NCI-H524 (cell line): ENCODE measurements around the gene SUPT7L.
"Not testable (repeated sequence)": the region's sequence is repeated elsewhere in the genome, so short reads cannot be mapped to it uniquely, and the experiment has no call there.

Experiments used
- DNase-seq, 2 experiments: peaks; one replicate each; lab custom pipeline; 2025; lab: John Stamatoyannopoulos, UW

The SUPT7L gene

DNA sequence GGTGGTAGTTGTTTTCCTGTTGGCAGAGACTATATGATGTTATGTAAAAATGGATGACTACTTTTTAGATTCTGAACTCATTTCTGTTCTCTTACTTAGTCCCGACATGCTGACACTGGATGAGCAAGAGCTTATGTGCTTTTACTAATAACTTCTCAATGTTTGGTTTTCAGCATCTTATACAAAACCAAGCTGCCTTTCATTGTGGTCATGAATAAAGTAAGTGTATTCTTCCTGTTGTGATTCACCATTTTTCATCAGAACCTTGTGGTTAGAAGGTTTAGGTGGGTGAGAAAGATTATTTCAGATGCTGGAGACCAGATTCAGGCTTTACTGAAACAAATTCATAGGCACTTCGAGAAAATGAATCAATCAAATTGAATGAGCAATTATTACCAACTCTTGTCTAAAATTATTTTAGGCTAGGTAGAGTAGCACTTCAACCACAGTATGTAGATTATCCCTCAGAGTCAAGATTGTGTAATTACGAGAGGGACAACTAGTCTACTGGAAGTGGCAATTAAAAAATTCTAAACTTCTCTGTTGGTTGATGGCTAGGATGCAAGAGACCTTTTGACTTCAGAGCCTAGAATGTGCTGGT lies 25.3 kb downstream of the SUPT7L start:
- no peak for DNase-seq

DNA sequence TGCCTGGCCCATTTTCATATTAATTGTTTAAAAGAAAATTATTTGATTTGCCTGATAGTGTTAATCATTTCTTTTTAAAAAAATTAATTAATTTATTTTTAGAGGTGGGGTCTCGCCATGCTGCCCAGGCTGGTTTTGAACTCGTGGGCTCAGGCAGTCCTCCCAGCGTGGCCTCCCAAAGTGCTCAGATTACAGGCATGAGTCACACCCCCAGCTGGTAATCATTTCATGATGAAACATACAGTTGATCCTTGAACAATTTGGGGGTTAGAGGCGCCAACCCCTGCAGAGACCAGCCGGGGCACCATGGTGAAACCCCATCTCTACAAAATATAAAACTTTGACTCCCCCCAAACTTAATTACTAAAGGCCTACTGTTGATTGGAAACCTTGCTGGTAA lies 26.6 kb downstream of the SUPT7L start:
- DNase-seq, result no peak

DNA sequence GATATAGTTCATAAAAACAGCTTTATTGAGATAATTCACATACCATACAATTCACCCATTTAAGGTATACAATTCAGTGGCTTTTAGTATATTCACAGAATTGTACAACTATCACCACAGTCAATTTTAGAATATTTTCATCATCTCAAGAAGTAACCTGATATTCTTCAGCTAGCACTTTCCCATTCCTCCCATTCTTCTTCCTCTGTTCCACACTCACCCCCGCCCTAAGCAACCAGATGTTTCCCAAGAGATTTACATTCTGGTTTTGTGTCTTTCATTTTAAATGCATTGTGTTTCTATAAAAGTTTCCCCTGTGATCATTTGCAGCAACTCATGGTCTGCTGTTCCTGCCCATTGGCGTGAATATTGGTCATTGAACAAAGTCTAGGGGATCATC lies 29.1 kb downstream of the SUPT7L start:
- DNase-seq, result no peak

DNA sequence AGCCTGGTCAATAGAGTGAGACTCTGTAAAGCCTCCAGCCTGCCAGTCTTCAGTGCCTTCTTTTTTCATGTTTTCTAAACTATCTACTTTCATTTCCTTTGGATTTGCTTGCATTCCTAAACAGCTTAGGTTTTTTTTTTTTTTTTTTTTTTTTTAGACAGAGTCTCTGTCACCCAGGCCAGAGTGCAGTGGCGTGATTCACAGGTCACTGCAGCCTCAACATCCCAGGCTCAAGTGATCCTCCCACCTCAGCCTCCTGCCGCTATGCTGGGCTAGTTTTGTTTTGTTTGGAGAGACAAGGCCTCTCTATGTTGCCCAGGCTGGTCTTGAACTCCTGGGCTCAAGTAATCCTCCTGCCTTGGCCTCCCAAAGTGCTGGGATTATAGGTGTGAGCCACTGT lies 33.2 kb downstream of the SUPT7L start:
- not testable (repeated sequence) for DNase-seq

DNA sequence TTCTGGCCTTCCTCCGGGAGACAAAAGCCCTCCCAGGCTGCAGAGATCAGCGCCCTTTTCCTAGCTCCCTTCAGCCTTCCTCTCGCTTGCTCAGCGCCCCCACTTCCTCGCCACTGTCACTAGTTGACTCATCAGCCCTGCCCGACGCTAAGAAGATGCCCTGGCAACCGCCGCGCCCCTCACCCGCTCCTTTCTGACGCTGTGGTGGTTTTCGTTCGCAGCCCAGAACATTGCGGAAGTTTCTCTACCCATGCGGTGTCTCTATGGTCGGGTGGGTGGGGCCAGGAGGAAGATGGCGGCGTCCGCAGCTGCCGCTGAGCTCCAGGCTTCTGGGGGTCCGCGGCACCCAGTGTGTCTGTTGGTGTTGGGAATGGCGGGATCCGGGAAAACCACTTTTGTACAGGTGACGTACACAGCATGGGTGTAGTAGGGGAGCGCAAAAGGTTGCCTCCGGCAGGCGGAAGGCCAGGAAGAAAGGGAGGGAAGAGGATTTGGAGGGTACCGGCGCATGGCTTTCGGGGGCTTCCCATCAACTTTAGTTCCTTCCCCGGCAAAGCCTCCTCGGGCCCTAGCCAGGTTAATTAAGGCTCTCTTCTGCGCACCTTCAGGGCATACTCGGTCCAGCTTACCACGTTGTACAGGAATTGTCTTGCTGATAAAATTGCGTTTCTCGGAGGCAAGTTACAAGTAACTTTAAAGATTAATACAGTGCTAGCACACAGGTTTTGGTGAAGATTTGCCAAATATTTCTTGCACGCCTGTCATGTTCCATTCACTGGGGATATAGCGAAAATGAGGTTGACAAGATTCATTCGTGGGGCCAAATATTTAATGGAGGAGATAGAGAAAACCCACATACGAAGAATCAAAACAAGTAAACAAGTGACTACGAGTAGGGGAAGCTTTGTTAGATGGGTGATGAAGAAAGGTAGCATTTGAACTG lies 34.4 kb downstream of the SUPT7L start, which contains the start of the genes CCDC121 and GPN1:
Gene CCDC121 (minus strand): TSS at position 246 of the 943 bp plus-strand sequence. CDS start 1,213 bp downstream, outside the sequence.
Gene GPN1 (plus strand): TSS at position 284 of the 943 bp plus-strand sequence. CDS start 9 bp downstream, at position 293.
- DNase-seq, result peak; percentile 73 to 87

DNA sequence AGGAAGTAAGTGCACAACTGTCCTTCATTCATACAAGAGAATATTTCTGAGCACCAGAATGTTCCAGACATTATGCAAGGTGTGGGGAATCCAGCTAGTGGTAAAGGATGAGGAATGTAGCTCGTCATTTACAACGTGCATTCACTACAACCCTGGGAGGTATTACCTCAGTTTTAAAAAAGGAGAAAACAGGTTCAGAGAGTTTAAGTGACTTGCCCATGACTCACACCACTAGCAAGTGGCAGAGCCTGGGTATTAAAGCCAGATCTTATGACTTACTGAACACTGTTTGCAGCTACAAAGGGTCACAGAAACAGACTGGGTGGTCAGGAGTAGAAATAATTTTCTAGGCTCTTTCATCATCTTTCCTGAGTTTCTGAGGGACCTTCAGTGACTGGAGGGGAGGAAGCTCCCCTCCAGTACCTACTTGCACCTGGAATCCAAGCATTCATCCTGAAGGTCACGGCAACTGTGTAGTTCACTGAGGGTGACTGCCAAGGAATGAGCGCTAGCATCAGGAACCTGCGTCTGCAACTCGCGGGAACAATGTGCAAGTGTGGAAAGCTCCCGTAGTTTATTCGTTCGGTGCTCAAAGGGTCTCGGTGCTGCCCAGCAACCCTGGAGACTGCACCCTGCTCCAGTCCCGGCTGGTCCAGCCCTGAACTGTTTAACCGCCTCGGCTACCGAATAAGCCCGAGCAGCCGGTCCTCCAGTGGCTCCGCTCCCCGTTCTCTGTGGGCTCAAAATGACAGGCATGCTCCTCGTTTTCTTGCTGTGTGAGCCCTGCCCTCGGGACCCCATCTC lies 35.2 kb downstream of the SUPT7L start:
- no peak for DNase-seq

DNA sequence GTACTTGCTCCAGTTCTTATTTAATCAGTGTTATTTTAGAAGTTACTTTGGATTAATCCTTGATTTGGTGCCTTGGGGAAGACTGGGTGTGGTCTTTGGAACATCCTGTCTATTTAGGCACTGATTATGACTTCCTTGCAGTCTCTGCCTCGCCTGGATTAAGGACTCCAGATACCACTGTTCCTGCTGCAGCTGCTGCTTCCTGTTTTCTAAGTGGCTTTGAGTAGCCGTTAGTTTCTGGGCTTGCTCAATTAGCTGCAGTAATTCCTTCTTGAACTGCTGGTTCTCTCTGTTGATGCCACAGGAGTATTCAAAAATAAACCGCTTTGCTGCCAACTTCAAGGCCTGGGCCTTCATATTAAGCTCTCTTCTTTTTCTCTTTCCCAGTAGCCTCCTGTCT lies 36.5 kb downstream of the SUPT7L start:
- DNase-seq, result peak; percentile 10 to 61

DNA sequence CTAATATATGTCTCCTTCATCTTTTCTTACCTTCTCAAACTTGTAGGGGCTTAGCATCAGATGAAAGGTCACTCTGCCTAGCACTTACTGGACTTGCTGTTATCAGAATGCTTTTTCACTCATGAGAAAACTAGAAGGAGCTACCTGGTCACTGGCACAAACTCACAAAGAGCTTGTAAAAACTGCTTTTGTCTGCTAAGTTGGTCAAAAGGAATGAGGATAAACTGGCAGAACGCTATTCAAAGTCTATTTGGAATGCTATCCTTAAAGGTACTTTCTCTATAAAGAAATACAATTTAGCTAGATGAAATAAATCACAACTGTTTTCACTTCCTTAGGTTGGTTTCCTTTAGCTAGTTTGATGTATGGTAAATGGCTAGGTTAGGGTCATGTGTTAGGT lies 37.1 kb downstream of the SUPT7L start:
- DNase-seq, result not testable (repeated sequence)

DNA sequence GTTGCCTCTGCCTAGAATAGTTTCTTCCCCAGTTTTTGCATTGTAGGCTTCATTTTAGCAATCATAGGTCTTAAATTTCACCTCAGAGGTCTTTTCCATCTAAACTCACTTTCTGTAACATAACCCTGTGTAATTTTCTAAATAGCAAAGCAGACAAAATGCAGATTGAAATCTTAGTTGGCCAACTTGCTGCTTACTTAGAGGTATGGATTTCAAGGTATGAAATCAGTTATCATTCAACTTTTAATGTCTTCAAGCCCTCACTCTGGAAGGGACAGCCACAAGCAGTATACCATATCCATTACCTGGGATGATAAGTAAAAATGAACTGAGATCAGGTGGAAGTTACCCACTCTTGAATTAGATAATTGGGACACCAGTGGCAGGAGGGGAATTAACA lies 38.5 kb downstream of the SUPT7L start:
- no peak for DNase-seq

DNA sequence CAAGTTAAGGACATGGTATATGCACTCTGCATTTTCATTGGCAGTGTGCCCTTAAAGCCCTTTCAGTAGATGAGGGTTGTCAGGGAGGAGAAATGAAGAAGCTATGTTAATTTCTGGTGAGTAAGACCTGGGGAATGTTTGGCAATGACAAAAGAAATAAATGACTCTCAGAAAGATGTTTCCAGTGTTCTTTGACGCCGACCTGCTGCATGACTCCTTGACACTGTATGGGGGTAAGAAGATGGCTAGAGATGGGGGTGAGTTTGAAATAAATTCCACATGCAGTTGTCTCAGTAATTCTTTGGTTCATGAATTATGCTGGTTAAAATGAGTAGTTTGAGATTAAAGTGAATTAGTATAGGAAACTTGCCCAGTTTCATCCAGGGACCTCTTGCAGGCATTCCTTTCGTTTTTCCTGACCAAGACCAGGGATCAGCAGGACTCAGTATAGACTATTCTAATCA lies 40.5 kb downstream of the SUPT7L start:
- DNase-seq, result no peak

DNA sequence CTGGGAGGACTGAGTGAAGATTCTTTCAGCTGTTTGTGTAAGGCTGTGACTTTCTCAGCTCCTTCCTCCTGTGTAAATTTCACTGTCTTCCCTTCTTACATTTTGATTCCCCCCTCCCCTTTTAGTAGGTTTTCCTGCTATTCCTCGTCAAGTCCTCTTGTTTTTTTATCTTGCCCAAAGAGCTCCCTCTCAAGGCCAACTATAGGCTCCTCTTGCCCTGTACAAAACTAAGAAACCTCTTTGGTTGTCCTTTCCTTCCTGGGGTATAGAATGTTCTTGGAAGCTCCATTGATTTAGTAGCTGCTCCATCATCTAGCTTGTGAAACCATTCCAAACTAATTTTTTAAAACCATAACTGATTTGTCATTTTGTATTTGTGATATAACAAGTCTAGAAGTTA lies 41.9 kb downstream of the SUPT7L start:
- no peak for DNase-seq

DNA sequence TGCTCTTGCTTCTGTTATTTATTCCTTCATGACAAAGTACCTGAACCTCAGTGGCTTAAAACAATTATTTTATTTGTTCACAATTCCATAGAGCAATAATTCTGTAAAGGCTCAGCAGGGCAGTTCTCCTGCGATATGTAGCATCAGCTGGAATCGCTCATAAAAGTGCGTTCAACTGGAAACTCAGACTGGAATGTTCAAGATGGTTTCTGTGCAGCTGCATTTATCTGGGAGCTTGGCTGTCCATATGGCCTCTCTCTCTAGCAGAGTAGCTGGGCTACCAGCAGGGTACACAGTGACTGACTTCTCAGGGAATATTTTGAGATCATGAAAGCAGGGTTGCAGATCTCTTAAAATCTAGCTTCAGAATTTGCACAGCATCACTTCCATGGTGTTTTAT lies 48.1 kb downstream of the SUPT7L start:
- DNase-seq, result no peak

DNA sequence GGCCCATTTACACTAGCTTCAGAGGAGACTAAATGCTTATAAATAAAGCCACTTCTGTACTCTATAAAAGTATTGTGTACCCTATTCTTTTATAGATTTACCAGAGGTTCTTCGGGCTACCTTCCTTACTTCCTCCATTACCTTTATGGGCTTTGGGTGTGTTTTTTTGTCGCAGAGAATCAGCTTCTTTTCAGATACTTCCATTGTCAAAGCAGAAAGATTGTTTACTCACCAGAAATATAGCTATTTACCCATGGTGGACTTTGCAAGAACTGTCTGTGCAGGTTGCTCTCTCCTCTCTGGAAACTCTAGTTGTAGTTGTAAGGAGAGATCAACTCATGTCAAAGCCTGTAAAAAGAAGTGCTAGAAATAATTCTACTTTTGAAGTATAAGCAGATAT lies 49.4 kb downstream of the SUPT7L start:
- DNase-seq, result no peak

DNA sequence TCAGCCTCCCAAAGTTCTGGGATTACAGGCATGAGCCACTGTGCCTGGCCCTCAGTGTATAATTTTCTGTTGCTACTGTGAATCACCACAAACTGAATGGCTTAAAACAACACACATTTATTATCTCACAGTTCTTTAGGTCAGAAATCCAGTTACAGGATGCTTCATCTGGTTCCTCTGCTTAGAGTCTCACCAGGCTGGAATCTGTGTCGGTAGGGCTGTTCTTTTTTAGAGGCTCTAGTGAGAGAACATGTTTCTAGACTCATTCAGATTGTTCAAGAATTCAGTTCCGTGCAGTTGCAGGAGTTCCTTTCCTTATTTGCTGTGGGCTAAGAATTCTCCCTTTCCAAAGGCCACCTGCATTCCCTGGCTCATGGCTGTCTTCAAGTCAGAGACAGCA lies 56.8 kb downstream of the SUPT7L start:
- DNase-seq, result no peak
